Ascending aorta (tissue), 2 donors: ENCODE results near the gene USP34. TPM values are rescaled to one million over a fixed set of nuclear protein-coding genes. Genes with fewer than 3 reads are reported as not detected.

Experiments
- DNase-seq, 2 donors: peaks; one replicate each; pipeline ENCODE4 v3.0.0-alpha.2; 2019; ENCODE audit warnings: low spot score in 2 of 2
- H3K27ac ChIP-seq, 2 donors: fragments of 200-600 bp; sonication (generic); one replicate each; pipeline ENCODE4 v1.5.1; 2016 to 2017; ENCODE audit warnings: mild to moderate bottlenecking in 1 of 2
- H3K27me3 ChIP-seq: fragments of 200-600 bp; sonication (generic); one replicate; pipeline ENCODE4 v1.5.1; 2017
- H3K36me3 ChIP-seq, 2 donors: fragments of 200-600 bp; sonication (generic); one replicate each; pipeline ENCODE4 v1.5.1; 2016
- H3K4me1 ChIP-seq, 2 donors: fragments of 200-600 bp; sonication (generic); one replicate each; pipeline ENCODE4 v1.5.1; 2016 to 2017; ENCODE audit warnings: mild to moderate bottlenecking in 1 of 2
- H3K4me3 ChIP-seq, 2 donors: fragments of 200-600 bp; sonication (generic); one replicate each; pipeline ENCODE4 v1.5.1; 2016 to 2017; ENCODE audit warnings: mild to moderate bottlenecking in 1 of 2
- H3K9me3 ChIP-seq, 2 donors: fragments of 200-600 bp; sonication (generic); one replicate each; pipeline ENCODE4 v1.5.1; 2016
- intact Hi-C: fragments of 100-400 bp; cut with DNase I; formaldehyde crosslinking; loops from one replicate; pipeline ENCODE4 v1.15.1; 2023
- total RNA-seq: library from RNA; depleted of rRNA; stranded (reverse); fragments of >200 nt; gene quantifications from one replicate; pipeline ENCODE4 v1.1.0, GENCODE V29; 2016
- TF ChIP-seq, protein P1 (sequence below), 3 experiments: fragments of 200-600 bp in 2 of 3; fragments of 450-650 bp in 1 of 3; sonication (generic) in 2 of 3; IDR thresholded peaks; one replicate each; pipeline ENCODE4 v1.5.1; 2016 to 2019; ENCODE audit warnings: antibody characterized with exemption in 3 of 3, mild to moderate bottlenecking in 1 of 3, moderate library complexity in 1 of 3

The USP34 gene
- total RNA-seq, 1 donor from 2014 or later: 59.3 TPM

DNA sequence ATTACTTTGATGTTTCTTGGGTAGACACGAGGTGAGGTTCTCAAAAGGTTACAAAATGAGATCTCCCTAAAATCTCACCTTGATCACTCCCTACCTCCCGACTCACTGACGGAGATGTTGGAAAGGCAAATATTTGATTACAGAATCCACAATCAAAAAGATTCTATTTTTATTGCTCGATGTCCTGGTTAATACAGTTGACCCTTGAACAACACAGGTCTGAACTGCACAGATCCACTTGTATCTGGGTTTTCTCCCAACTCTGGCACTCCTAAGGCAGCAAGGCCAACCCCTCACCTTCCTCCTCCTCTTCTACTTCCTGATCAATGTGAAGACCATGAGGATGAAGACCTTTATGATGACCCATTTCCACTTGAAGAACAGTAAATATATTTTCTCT is 183.6 kb downstream of the USP34 start:
- DNase-seq: no peak
- Histone ChIP-seq H3K4me1 (no peaks in the 10 kb centered on the region), H3K36me3 (peaks cover 10 to 22% of the 10 kb centered on the region in 2 donors), H3K27ac (no peak overlapping the region), H3K27me3 (no peaks in the 10 kb centered on the region), H3K9me3 (no peaks in the 10 kb centered on the region), H3K4me3 (no peak overlapping the region)
- intact Hi-C loops: no loop called here
- TF ChIP-seq, protein P1, sequence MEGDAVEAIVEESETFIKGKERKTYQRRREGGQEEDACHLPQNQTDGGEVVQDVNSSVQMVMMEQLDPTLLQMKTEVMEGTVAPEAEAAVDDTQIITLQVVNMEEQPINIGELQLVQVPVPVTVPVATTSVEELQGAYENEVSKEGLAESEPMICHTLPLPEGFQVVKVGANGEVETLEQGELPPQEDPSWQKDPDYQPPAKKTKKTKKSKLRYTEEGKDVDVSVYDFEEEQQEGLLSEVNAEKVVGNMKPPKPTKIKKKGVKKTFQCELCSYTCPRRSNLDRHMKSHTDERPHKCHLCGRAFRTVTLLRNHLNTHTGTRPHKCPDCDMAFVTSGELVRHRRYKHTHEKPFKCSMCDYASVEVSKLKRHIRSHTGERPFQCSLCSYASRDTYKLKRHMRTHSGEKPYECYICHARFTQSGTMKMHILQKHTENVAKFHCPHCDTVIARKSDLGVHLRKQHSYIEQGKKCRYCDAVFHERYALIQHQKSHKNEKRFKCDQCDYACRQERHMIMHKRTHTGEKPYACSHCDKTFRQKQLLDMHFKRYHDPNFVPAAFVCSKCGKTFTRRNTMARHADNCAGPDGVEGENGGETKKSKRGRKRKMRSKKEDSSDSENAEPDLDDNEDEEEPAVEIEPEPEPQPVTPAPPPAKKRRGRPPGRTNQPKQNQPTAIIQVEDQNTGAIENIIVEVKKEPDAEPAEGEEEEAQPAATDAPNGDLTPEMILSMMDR (IDR thresholded peaks at IDR 0.05): no peak

DNA sequence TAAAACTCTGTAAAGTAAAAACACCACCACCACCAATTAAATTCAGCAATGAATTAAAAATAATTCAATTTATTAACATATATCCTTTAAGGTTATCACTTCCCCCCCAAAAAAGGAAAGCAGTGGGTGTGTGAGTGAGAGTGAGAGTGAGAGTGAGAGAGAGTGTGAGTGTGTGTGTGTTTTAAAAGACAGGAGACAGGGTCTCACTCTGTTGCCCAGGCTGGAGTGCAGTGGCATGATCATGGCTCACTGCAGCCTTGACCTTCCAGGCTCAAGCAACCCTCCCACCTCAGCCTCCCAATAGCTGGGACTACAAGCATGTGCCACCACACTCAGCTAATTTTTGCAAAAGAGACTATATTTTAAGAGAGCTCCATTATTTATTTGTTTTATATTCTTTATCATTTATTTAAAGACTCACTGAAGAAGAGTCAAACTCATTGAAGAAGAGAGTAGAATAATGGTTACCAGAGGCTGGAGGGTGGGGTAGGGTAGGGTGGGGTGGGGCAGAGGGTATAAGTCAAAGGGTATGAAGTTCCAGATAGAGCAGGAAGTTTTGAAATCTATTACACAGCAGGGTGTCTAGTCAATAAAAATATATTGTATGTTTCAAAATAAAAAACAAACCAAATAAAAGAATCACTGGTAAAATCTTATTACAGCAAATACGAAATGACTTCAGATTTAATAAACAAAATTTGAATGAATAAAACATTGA is 187.3 kb downstream of the USP34 start:
- TF ChIP-seq, protein P1 (IDR thresholded peaks at IDR 0.05): no peak
- no peak overlapping the region for H3K4me3 ChIP-seq
- no peaks in the 10 kb centered on the region for H3K4me1 ChIP-seq
- intact Hi-C loops: no loop called here
- DNase-seq: no peak
- H3K27ac ChIP-seq: no peak overlapping the region
- no peaks in the 10 kb centered on the region for H3K27me3 ChIP-seq
- peaks cover 25 to 45% of the 10 kb centered on the region in 2 donors for H3K36me3 ChIP-seq
- H3K9me3 ChIP-seq: no peaks in the 10 kb centered on the region

DNA sequence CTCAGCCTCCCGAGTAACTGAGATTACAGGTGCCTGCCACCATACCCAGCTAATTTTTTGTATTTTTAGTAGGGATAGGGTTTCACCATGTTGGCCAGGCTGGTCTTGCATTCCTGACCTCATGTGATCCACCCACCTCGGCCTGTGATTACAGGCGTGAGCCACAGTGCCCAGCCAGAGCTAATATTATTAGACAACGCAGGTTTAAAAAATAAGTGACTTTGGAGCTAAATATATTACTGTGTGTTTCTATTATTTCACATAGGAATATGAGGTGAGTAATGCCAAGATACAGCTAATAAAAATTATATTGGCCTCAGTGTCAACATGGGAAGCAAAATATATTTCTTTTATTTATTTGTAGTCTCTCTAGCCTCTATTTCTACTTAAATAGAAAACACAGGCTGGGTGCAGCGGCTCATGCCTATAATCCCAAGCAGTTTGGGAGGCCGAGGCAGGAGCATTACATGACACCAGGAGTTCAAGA is 188.7 kb downstream of the USP34 start:
- Histone ChIP-seq H3K4me3 (no peak overlapping the region), H3K4me1 (no peaks in the 10 kb centered on the region), H3K36me3 (peaks cover 28 to 52% of the 10 kb centered on the region in 2 donors), H3K9me3 (no peaks in the 10 kb centered on the region), H3K27me3 (no peaks in the 10 kb centered on the region), H3K27ac (no peak overlapping the region)
- TF ChIP-seq, protein P1 (IDR thresholded peaks at IDR 0.05): no peak
- intact Hi-C loops: no loop called here
- DNase-seq: no peak

DNA sequence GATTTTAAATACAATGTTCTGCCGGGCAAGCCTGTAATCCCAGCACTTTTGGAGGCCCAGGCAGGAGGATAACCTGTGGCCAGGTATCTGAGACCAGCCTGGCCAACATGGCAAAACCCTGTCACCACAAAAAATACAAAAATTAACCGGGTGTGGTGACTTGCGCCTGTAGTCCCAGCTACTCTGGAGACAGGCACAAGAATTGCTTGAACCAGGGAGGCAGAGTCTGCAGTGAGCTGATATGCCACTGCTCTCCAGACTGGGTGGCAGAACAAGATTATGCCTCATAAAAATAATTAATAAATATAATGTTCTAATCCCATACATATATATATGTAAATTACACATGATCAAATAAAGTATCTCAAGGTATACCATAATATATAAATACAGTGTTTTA is 189.6 kb downstream of the USP34 start:
- TF ChIP-seq, protein P1 (IDR thresholded peaks at IDR 0.05): no peak
- peaks cover 27 to 47% of the 10 kb centered on the region in 2 donors for H3K36me3 ChIP-seq
- no peak overlapping the region for H3K27ac ChIP-seq
- H3K27me3 ChIP-seq: no peaks in the 10 kb centered on the region
- intact Hi-C loops: no loop called here
- no peaks in the 10 kb centered on the region for H3K9me3 ChIP-seq
- no peak overlapping the region for H3K4me3 ChIP-seq
- no peaks in the 10 kb centered on the region for H3K4me1 ChIP-seq
- DNase-seq: no peak

DNA sequence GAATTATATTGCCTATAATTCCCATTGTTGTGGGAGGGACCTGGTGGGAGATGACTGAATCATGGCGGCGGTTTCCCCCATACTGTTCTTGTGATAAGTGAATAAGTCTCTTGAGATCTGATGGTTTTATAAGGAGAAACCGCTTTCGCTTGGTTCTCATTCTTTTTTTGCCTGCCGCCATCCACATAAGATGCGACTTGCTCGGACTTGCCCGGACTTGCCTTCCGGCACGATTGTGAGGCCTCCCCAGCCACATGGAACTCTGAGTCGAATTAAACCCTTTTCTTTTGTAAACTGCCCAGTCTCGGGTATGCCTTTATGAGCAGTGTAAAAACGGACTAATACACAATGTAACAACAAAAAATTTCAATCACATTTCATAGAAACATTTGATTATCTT is 193.1 kb downstream of the USP34 start:
- TF ChIP-seq, protein P1 (IDR thresholded peaks at IDR 0.05): no peak
- no peak overlapping the region for H3K4me3 ChIP-seq
- H3K9me3 ChIP-seq: no peaks in the 10 kb centered on the region
- no peak overlapping the region for H3K27ac ChIP-seq
- no peaks in the 10 kb centered on the region for H3K27me3 ChIP-seq
- H3K36me3 ChIP-seq: peaks cover 27 to 54% of the 10 kb centered on the region in 2 donors
- no peak for DNase-seq
- intact Hi-C loops: no loop called here
- H3K4me1 ChIP-seq: no peaks in the 10 kb centered on the region
